LHCN-M2 (cell line): ENCODE data around the gene ALS2CL. TPM values are rescaled to one million over a fixed set of nuclear protein-coding genes. Genes with fewer than 3 reads are reported as not detected.
A peak's percentile ranks its signal among the peaks of the same experiment; 100 is the strongest.

Experiments
- DNase-seq: peaks from one replicate; pipeline ENCODE4 v3.0.0-alpha.2; 2012; ENCODE audit warnings: low read depth
- total RNA-seq: library from RNA; depleted of rRNA; stranded (reverse); fragments of >200 nt; gene quantifications from 2 replicates; pipeline ENCODE4 v1.2.3, GENCODE V29; 2014

ALS2CL gene
- total RNA-seq, 1 experiment from 2014 or later: 0.23 TPM

DNA sequence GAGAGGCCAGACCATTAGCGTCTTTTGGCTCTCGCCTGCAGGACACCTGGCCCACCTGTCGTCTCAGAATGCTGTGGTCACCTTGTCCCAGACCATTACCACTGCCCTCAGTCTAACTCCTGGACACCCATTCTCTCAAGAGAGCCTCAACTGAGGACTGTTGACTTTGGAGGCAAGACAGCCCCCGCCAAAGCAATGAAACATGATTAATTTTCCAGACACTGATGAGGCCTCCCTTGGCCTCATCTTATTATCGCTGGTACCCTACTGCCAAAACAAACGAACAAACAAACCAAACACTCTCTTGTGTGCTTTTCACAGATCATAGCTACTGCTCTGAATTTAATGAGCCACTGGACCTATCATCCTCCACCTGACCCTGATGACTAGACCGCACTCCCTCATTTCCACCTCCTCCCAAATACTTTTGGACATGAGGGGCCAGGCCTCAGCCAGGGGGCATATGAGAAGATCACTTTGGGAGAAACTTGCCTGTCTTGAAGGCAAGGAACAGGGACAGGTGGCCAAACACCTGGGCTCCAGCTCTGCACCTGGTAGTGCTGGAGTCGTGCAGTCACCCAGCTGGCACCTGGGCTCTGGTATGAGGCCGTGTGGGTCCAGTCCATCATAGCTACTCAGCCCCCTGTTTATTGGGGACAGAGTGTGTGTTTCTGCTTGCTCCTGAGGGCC is 27.6 kb downstream of the ALS2CL start:
- DNase-seq: no peak

DNA sequence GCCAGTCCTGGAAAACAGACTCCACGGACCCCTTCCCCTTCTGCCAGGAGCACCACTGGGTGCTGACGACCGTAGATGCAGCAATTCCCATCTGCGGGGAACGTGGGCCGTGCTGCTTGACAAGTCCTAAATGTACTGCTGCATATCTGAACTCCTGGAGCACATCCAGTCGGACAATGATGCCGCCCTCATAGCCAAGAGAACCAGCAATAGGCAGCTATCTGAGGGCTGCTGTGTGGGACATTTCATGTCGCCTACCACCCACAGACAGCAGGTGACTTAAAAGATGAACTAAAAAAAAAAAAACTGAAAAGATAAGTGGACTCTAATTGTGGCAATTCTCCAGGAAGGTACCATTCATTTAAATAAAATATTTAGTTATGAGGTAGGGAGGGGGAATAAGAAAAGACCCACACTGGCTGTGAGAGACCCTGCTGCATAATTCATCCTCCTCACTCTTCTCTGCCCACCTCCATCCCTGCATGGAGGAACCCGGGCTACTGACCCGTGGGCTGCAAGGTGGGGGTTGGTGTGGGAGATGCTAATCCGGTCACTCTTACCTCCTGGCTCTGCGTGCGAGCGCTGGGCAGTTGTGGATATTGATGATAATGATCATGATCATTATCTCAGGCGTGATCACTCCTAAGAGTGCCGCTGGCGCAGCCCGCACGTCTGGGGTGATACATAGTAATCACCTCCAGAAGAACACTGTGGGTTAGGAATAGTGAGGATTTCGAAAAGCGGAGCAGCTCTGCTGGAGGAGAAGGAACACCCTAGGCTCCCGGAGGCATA is 28.3 kb downstream of the ALS2CL start:
- no peak for DNase-seq

DNA sequence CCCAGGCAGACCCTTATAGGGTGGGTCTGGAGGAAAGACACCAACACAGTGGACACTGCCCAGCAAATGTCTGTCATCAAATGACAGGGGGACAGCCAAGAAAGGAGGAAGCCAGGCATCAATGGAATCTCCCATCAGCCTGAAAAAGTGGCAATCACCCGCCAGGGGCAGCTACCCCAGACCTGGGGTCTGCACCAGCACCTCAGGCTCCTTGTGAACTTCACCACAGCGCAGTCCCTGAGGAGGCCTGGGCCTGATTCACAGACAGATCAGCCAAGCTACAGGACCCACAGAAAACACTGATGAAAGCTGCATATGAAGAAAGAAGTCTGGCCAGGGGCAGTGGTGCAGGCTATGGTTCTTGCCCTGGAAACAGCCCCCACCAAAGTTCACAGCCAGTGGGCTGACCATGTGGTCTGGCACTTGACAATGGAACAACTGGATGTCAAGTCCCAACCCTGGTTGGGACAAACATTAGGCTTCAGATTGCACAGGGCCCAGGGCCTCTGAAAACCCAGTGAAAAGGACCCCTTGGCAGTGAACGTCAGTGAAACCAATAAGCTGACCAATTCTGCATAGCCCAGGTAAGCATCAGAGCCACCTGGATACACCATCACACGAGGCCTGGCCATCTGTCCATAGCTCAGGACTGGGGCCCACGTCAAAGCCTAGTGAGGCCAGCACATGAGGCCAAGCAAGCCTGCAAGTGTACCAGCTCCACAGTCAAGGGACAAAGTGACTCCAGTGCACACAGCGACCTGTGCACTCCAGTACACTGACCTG is 29.1 kb downstream of the ALS2CL start:
- DNase-seq: no peak

DNA sequence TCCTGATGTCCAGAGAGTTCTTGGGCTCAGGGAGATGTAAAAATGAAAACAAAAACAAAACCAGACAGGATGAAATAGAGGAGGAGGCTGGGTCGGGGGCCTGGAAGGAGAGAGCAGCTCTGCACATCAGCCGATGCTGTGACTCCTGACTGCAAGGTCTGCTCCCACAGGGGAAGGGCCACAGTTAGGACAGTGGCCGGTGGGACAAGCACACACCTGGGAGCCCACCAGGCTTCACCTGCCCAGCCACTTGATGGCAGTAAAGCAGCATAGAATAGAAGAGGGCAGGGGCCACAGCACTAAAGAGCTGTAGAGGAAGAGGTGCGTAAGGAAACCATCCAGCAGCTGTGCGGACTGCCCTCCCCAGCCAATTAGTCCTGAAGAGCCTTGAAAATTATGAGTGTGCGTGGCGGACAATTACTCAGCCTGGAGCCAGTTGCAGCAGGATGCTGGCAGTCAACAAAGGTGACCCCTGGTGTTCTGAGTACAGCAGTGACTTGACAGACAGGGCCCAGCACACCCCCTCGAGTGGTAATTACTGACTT is 29.8 kb downstream of the ALS2CL start:
- peak; percentile 60 for DNase-seq

DNA sequence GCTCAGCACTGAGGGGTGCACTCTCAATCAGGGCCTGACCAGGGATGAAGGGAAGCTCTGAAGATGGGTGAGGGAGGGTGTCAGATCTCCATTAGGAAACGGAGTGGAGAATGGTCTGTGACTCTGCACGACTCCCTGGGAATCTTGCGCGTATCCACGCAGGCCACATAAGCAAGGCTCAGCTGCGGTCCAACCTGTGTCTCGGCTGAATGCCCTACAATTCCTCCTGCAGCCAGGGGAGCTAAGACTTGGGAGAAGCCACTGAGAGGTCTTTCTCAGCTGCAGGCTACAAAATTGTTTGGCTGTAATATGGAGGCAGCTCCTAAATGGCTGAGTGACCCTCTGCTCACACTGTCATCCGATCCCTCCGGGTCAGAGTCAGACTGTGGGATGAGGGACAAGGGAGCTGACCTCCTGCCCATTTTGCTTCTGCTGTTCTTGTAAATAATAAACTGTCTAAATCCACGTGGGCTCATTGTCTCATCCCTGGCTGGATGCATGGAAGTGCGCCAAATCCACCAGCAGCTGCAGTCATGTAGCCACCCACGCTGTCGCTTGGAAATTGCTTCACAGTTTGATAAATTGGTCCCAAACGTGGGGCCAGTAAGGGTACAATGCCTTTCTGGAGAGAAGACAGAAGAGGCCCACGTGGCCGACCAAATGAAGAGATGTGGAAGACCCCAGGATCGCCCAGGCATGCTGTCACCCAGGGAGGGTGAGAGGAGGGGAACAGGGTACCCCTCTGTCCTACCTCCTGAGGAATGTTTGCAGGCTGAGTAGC is 30.5 kb downstream of the ALS2CL start:
- peak; percentile 76 for DNase-seq

DNA sequence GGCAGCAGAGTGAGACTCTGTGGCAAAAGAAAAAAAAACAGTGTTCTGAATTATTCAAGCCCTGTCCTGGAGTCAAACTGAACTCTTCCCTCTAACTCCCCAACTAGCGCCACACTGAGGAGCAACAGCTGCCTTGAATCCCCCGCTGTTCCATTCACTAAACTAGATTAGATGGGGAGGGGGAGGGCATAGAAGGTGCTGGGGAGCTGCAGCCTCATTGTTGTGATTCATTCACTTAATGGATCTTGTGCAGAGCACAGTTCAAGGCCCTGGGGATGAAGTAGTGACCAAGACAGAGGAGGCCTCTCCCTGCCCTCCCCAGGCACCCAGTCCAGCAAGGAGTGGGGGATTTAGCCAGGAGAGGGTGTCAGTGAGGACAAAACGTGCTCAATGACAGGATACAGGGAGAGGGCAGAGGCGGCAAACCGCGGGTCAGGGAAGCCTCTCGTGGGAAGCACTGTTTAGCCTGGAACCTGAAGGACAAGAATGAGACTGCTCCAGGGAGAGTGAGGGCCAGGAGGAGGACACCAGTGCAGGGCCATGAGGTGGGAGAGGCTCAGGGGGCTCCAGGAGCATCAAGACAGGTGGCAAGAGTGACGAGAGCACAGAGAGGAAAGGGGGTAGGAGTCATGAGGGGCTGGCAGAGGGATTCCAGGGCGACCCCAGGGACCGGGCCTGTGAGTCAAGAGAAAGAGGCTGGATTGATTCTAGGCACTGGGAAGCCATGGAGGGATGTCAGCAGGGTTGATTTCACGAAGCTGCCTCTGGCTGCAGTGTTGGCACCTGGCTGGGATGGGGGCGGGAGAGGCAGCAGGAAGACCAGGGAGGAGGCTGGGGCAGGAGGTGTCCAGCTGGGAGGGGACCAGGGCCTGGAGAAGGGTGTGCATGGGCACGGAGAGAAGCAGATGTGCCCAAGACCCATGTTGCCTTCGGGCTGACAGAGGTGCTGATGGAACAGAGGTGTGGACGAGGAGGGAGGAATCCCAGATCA is 31.4 kb downstream of the ALS2CL start:
- DNase-seq: no peak

DNA sequence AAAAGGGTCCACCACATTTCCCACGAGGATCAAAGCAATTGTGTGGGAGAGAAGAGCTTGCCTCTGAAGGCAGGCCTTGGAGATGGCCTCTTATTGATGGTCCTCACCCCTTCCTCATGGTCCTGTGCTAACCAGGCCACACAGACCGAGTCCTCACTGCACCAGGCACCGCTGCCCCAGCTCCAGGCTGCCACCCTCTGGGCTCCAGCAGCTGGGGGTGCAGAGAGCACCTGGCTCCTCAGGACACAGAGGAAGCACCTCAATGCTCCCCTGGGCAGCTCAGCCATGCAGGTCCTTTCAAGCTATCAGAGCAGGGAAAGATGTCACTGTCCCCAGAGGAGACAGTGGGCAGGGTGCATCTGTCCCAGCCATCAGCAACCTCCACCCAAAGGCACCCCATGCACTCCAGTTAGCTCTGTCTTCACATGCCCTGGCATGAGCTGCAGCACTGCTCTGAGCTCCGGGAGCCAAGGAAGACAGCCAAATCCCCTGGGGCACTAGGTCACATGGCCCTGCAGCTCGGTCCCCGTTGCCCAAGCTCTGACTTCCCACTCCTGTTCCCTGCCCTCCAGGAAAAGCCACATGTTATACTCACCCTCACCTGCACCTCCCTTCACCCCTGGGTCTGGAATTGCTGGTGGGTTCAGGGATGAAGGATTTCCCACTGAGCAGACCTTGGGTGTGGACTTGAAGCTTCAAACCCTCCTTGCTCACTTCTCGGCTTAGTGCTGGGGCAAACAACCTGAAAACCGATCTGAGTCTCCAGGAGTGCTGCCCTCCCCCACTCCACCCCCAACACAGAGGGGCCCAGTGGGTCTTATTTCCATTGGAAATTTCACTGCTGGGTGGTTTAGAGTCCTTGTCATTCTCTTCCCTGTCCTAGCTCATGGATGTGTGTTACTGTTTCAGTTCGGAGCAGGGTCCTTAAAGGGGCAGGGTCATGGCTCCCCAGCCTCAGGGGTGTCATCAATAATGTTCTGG is 32.6 kb downstream of the ALS2CL start:
- DNase-seq: no peak

DNA sequence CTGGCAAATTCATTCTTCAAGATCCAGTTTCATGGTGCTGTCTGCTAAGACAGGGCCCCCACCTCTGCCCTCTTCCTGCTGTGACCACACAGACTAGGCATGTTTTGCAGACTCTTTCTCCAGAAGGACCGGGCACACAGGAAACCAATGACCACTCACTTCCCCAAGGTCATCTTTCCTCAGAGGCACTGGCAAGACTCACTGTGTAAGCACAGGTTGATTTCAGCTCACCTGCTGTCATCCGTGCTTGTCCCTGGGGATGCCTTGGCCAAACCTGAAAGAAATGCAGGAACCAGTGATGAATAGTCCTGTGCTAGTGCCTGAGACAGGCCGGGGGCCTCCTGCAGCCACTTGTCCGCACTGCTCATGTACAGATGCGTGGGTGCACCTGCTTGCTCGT is 33.5 kb downstream of the ALS2CL start:
- no peak for DNase-seq

DNA sequence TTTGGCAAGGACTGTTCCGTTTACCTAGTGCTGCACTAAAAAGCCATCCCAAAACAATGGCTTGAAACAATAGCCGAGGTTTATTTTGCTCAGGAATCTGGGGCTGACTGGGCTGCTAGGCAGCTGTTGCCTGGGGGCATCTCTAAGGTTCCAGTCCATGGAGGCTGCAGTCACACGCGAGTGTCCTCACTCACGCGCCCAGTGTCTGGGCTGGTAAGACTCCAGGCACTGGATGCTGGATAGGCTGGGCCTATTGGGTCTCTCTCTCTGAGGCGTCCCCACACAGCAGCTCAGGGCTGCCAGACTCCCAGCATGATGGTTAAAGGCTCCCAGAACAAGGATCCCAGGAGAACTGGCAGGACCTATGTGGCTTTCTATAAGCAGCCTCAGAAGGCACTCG is 34.2 kb downstream of the ALS2CL start:
- no peak for DNase-seq

DNA sequence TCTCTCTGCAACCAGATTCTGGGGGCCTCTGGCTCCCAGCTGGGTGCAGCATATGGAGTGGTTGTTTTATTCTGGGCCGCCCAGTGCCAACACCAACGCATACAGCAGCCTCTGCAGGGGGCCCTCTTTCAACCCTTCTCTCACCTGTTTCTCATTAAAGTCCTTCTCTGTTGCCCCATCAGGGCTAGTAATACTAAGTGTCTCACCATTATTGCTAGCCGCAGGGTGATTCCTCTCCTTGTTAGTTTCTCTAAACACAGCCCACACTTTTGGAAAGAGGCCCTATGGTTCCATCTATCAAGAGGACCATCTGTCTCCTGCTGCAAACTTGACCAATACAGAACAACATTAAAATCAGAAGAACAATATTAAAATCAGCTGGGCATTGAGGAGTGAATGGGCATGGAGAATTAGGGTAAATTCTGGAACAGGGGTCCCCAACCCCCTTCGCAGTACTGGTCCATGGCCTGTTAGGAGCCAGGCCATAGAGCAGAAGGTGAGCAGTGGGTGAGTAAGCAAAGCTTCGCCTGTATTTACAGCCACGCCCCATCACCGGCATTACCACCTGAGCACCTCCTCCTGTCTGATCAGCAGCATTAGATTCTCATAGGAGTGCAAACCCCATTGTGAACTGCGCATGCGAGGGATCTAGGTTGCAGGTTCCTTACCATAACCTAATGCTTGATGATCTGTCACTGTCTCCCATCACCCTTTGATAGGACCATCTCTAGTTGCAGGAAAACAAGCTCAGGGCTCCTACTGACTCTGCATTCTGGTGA is 36.5 kb downstream of the ALS2CL start:
- DNase-seq: no peak

DNA sequence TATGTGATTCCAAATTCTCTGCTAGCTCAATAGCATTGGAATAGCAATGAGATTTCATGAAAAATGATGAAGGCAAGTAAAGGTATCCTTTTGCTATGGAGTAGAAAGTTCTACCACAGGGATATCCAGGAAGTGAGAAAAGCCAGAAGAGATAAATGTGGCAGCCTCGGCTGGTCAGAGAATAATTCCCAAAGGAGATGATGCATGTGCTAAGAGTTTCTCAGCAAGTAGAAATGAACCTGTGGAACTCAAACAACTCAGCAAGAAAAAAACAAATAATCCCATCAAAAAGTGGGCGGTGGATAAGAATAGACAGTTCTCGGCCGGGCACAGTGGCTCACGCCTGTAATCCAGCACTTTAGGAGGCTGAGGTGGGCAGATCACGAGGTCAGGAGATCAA is 38.2 kb downstream of the ALS2CL start:
- no peak for DNase-seq

DNA sequence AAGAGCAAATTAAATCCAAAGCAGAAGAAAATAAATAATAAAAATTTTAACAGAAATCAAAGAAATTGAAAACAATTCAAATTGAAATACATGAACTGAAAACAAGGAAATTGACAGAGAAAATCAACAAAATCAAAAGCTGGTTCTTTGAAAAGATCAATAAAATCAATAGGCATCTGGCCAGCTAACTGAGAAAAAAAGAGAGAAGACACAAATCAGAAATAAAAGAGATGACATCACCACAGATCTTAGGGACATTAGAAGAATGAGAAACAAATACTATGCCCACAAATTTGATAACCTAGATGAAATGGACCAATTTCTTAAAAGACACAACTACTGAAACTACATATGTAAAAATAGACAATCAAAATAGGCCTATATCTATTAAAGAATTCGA is 42.4 kb downstream of the ALS2CL start:
- no peak for DNase-seq

DNA sequence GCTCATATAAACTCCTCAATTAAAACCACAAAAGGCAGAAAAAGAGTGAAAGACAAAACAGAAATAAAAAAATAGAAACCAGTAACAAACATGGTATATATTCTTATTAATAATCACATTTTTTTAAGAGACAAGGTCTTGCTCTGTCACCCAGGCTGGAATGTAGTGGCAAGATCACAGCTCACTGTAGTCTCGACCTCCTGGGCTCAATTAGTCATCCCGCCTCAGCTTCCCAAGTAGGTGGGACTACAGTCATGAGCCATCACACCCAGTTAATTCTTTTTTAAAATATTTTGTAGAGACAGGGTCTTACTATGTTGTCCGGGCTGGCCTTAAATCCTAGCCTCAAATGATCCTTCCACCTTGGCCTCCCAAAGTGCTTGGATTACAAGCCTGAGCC is 44.0 kb downstream of the ALS2CL start:
- DNase-seq: no peak

DNA sequence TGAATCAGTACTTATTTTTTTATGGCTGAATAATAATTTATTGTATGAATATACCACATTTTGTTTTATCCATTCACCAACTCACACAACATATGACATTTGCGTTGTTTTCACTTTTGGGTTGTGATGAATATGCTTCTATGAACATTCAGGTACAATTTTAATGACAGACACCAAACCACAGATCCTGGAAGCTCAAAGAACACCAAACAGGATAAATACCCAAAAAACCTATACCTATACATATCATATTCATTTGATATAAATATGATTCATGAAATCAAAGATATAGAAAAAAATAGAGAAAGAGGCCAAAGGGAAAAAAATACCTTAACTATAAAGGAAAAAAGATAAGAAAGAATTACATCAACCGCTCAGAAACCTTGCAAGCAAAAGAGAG is 45.4 kb downstream of the ALS2CL start:
- no peak for DNase-seq

DNA sequence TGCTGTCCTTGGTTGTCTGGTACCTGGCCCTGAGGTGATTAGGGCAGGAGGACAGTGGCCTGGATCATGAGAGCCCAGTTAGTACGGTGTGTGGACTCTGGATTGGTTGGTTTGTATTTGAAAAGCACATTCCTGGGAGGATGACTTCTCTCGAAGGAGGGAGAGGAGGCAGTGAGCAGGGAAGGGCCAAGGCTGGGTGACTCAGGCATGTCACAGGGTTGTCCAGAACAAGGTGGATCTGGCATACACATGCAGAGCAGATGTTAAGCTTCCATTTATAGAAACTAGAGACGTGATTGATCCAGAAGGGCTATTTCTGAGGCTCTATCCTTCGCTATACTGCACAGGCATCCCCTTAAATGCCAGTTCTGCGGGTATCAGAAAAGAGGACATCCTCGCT is 46.8 kb downstream of the ALS2CL start:
- peak; percentile 35 for DNase-seq

DNA sequence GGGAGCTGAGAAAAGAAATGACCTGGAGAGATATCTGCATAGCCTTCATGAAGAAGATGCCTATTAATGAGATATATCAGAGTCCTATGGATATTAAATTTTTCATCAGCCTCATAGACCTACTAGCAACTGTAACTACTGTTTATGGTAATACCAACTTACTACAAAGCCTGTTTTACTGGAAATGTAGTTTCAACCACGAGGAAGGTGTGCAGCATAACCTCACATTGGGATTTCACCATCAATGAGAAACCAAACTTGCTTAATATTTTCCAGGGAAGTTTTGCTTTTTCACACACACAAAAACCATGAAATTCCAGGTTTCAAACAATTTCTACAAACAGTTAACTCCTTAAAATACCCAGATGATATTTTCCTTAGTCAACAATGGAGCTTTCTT is 49.8 kb downstream of the ALS2CL start:
- DNase-seq: no peak

DNA sequence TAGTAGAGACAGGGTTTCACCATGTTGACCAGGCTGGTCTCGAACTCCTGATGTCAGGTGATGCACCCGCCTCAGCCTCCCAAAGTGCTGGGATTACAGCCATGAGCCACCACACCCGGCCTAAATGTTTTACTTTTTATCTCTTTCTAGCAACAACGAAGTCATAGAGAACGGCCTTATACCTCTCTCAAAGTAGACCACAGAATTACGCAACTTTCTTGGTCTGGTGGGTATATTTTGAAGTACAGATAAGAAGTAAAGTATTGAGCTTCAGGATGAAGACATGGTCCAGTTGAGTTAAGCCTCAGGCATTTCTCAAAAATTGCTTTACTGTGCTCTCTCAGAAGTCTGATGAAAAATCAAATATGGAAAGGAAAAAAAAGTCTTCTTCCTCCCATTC is 50.5 kb downstream of the ALS2CL start:
- DNase-seq: no peak

DNA sequence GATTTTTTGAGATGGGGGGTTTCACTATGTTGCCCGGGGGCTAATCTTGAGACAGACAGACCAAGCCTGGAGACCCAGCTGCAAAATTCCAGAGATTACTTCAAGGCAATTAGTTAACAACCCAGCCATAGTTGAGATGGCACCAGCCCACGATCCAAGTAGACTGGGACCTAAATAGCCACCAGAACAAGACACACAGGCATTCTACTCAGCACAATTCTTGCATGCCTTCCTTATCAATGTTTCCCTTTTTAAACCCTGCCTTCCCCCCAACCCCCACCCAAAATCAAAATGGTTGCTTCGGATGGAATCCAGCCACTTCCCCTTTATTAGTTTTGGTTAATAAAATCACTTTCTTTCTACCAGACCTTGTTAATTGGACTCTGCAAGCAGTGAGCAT is 52.6 kb downstream of the ALS2CL start:
- DNase-seq: no peak
